Ovary (tissue), 3 donors: ENCODE measurements around the gene VIPR2.

Experiments used
- POLR2A ChIP-seq: fragments of 450-650 bp; IDR thresholded peaks from one replicate; pipeline ENCODE4 v1.6.1; 2017; ENCODE audit warnings: antibody characterized with exemption, mild to moderate bottlenecking, moderate library complexity
- TF ChIP-seq, protein P1 (sequence below), 3 donors: fragments of 450-650 bp in 2 of 3; fragments of 200-600 bp in 1 of 3; IDR thresholded peaks; one replicate each; pipeline versions ENCODE4 v1.5.1 to v1.8.0; 2016 to 2022; ENCODE audit warnings: antibody characterized with exemption in 3 of 3, mild to moderate bottlenecking in 1 of 3
- donor health status: DM: no; HTN: no; CAD: no.

DNA sequence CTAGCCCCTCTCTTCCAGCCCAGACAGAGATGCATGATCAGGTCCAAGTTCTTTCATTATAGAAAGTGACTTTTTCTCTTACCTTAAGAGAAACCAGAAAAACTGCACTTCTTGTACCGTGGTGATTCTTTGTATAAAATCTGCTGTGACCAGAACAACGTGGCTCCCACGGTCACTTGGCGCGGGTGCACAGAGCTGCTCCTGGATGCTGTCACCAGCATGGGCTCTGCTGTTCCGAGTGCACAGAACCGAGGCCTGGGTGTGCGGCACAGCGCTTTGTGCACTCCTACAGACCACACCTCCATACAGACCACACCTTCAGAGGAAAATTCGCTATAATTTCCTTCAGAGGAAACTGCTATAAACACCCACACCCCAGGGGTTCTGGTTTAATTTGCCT is 26.0 kb downstream of the VIPR2 start:
- TF ChIP-seq, protein P1, sequence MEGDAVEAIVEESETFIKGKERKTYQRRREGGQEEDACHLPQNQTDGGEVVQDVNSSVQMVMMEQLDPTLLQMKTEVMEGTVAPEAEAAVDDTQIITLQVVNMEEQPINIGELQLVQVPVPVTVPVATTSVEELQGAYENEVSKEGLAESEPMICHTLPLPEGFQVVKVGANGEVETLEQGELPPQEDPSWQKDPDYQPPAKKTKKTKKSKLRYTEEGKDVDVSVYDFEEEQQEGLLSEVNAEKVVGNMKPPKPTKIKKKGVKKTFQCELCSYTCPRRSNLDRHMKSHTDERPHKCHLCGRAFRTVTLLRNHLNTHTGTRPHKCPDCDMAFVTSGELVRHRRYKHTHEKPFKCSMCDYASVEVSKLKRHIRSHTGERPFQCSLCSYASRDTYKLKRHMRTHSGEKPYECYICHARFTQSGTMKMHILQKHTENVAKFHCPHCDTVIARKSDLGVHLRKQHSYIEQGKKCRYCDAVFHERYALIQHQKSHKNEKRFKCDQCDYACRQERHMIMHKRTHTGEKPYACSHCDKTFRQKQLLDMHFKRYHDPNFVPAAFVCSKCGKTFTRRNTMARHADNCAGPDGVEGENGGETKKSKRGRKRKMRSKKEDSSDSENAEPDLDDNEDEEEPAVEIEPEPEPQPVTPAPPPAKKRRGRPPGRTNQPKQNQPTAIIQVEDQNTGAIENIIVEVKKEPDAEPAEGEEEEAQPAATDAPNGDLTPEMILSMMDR (IDR thresholded peaks at IDR 0.05): no peak
- no peak for TF ChIP-seq POLR2A
